IMR-90 (cell line): Measurements from ENCODE around the gene ING3. TPM values are rescaled to one million over a fixed set of nuclear protein-coding genes. Genes with fewer than 3 reads are reported as not detected.

Experiments used
- ATAC-seq: fragments of 200-7000 bp; cut with Tn5 transposase; 2 replicates; pipeline ENCODE4 v1.9.1; 2020; ENCODE audit warnings: low read depth, mild to moderate bottlenecking, moderate library complexity
- BruUV-seq: library from RNA; stranded (reverse); fragments of 400-500 nt; replicated peaks from 2 replicates; lab custom pipeline; 2021; lab: Mats Ljungman, UMichigan
- CTCF ChIA-PET: fragments of 300-600 bp; formaldehyde crosslinking; extraction: SDS; loops from one replicate; lab custom pipeline; 2021; ENCODE audit warnings: antibody characterized with exemption; lab: Yijun Ruan, JAX
- POLR2A ChIA-PET: fragments of 300-600 bp; sonication (Branson Sonifier 250); formaldehyde crosslinking; loops from one replicate; lab custom pipeline; 2022; ENCODE audit warnings: antibody characterized with exemption; ENCODE audit not compliant: unreplicated experiment; lab: Charles Lee
- DNase-seq: peaks from one replicate; pipeline ENCODE4 v3.0.0; 2013
- H2AFZ ChIP-seq: replicated peaks from 2 replicates; pipeline ENCODE3; 2013; ENCODE audit warnings: low read length, mild to moderate bottlenecking; ENCODE audit not compliant: poor library complexity
- H2AK5ac ChIP-seq: 2 replicates; pipeline ENCODE4 v1.6.1; 2013; ENCODE audit warnings: low read depth, low read length, inconsistent platforms
- H2AK9ac ChIP-seq: replicated peaks from 2 replicates; pipeline ENCODE3; 2013; ENCODE audit warnings: mild to moderate bottlenecking, low read depth, low read length, moderate library complexity; ENCODE audit not compliant: poor library complexity
- H2BK120ac ChIP-seq: 2 replicates; pipeline ENCODE4 v1.6.1; 2013; ENCODE audit warnings: low read depth, low read length, inconsistent platforms
- H2BK15ac ChIP-seq: 3 replicates; pipeline ENCODE4 v1.6.1; 2013; ENCODE audit warnings: low read depth, low read length, inconsistent platforms
- H2BK20ac ChIP-seq: 2 replicates; pipeline ENCODE4 v1.6.1; 2013; ENCODE audit warnings: low read depth, mild to moderate bottlenecking, inconsistent platforms, low read length, moderate library complexity
- H2BK5ac ChIP-seq: 2 replicates; pipeline ENCODE4 v1.6.1; 2013; ENCODE audit warnings: mild to moderate bottlenecking, low read depth, low read length, inconsistent platforms; ENCODE audit not compliant: poor library complexity, severe bottlenecking
- H3K14ac ChIP-seq: replicated peaks from 2 replicates; pipeline ENCODE4 v1.6.1; 2013; ENCODE audit warnings: low read depth, low read length, inconsistent platforms
- H3K18ac ChIP-seq: 2 replicates; pipeline ENCODE4 v1.6.1; 2013; ENCODE audit warnings: low read depth, low read length, control low read depth
- H3K23ac ChIP-seq: 2 replicates; pipeline ENCODE4 v1.6.1; 2013; ENCODE audit warnings: low read depth, low read length, inconsistent platforms
- H3K27ac ChIP-seq: 2 replicates; pipeline ENCODE4 v1.5.1; 2013; ENCODE audit warnings: mild to moderate bottlenecking, control low read depth, low read length; ENCODE audit not compliant: insufficient read depth
- H3K27me3 ChIP-seq: 2 replicates; pipeline ENCODE4 v1.6.1; 2013; ENCODE audit warnings: low read length; ENCODE audit not compliant: control insufficient read depth, insufficient read depth
- H3K36me3 ChIP-seq: 2 replicates; pipeline ENCODE4 v1.6.1; 2013; ENCODE audit warnings: low read length, mixed read lengths; ENCODE audit not compliant: control insufficient read depth, insufficient read depth
- H3K4ac ChIP-seq: 2 replicates; pipeline ENCODE4 v1.6.1; 2013; ENCODE audit warnings: low read depth, low read length, inconsistent platforms
- H3K4me1 ChIP-seq: 2 replicates; pipeline ENCODE4 v1.6.1; 2013; ENCODE audit warnings: low read length, mixed read lengths; ENCODE audit not compliant: control insufficient read depth, insufficient read depth
- H3K4me2 ChIP-seq: 2 replicates; pipeline ENCODE4 v1.6.1; 2013; ENCODE audit warnings: low read depth, mild to moderate bottlenecking, control low read depth, low read length, moderate library complexity
- H3K4me3 ChIP-seq: 2 replicates; pipeline ENCODE4 v1.5.1; 2013; ENCODE audit warnings: low read depth, mild to moderate bottlenecking, control low read depth, low read length, moderate library complexity; ENCODE audit not compliant: insufficient read depth
- H3K56ac ChIP-seq: 2 replicates; pipeline ENCODE4 v1.6.1; 2013; ENCODE audit warnings: low read length, inconsistent platforms; ENCODE audit not compliant: insufficient read depth; ENCODE audit errors: extremely low read depth
- H3K79me1 ChIP-seq, 2 experiments: 2 replicates each; pipeline ENCODE4 v1.6.1; 2013; ENCODE audit warnings: low read length in 2 of 2, inconsistent platforms in 1 of 2, low read depth in 1 of 2
- H3K9ac ChIP-seq: 2 replicates; pipeline ENCODE4 v1.6.1; 2013; ENCODE audit warnings: low read depth, low read length, control low read depth
- H3K9me1 ChIP-seq: 2 replicates; pipeline ENCODE4 v1.6.1; 2013; ENCODE audit warnings: low read length, inconsistent platforms; ENCODE audit not compliant: insufficient read depth
- H3K9me3 ChIP-seq: 2 replicates; pipeline ENCODE4 v1.6.1; 2013; ENCODE audit warnings: low read length; ENCODE audit not compliant: control insufficient read depth, insufficient read depth
- H4K20me1 ChIP-seq: 2 replicates; pipeline ENCODE4 v1.6.1; 2013; ENCODE audit warnings: low read length, inconsistent platforms; ENCODE audit not compliant: insufficient read depth
- H4K5ac ChIP-seq: 2 replicates; pipeline ENCODE4 v1.6.1; 2013; ENCODE audit warnings: mild to moderate bottlenecking, low read depth, low read length, control low read depth
- H4K8ac ChIP-seq, 2 experiments: 2 replicates each; pipeline ENCODE4 v1.6.1; 2013; ENCODE audit warnings: low read depth in 2 of 2, low read length in 2 of 2, control low read depth in 1 of 2, inconsistent platforms in 1 of 2
- H4K91ac ChIP-seq: 2 replicates; pipeline ENCODE4 v1.6.1; 2013; ENCODE audit warnings: low read depth, low read length, inconsistent platforms; ENCODE audit not compliant: insufficient read depth
- BHLHE40 ChIP-seq: fragments of 150-350 bp; IDR thresholded peaks from 2 replicates; pipeline ENCODE4 v1.6.1; 2016; ENCODE audit warnings: mild to moderate bottlenecking, low read depth, low read length
- CEBPB ChIP-seq: IDR thresholded peaks from 2 replicates; pipeline ENCODE4 v1.6.1; 2012; ENCODE audit warnings: low read depth, low read length, improper control_type of control experiment
- CHD1 ChIP-seq: IDR thresholded peaks from 2 replicates; pipeline ENCODE4 v1.6.1; 2012; ENCODE audit warnings: low read depth, low read length, improper control_type of control experiment
- FOS ChIP-seq: fragments of 150-350 bp; IDR thresholded peaks from 2 replicates; pipeline ENCODE4 v1.6.1; 2016; ENCODE audit warnings: low read depth, low read length
- MAFK ChIP-seq: IDR thresholded peaks from 2 replicates; pipeline ENCODE4 v1.6.1; 2012; ENCODE audit warnings: low read depth, low read length, improper control_type of control experiment
- MAZ ChIP-seq: IDR thresholded peaks from 2 replicates; pipeline ENCODE4 v1.6.1; 2012; ENCODE audit warnings: low read depth, mild to moderate bottlenecking, low read length, improper control_type of control experiment, moderate library complexity, borderline replicate concordance
- MXI1 ChIP-seq: IDR thresholded peaks from 2 replicates; pipeline ENCODE4 v1.6.1; 2012; ENCODE audit warnings: low read depth, mild to moderate bottlenecking, low read length, moderate library complexity, borderline replicate concordance
- NFE2L2 ChIP-seq: fragments of 150-350 bp; IDR thresholded peaks from 2 replicates; pipeline ENCODE4 v1.6.1; 2016; ENCODE audit warnings: low read depth, mild to moderate bottlenecking, low read length
- POLR2A ChIP-seq: IDR thresholded peaks from 2 replicates; pipeline ENCODE4 v1.6.1; 2012; ENCODE audit warnings: mild to moderate bottlenecking, low read depth, low read length
- RAD21 ChIP-seq: IDR thresholded peaks from 2 replicates; pipeline ENCODE4 v1.6.1; 2012; ENCODE audit warnings: low read length, improper control_type of control experiment
- RCOR1 ChIP-seq: IDR thresholded peaks from 2 replicates; pipeline ENCODE4 v1.6.1; 2012; ENCODE audit warnings: mild to moderate bottlenecking, low read length, improper control_type of control experiment; ENCODE audit not compliant: insufficient replicate concordance
- RFX5 ChIP-seq: IDR thresholded peaks from 2 replicates; pipeline ENCODE4 v1.8.0; 2012; ENCODE audit warnings: low read depth, mild to moderate bottlenecking, low read length, moderate library complexity
- SMC3 ChIP-seq: fragments of 150-350 bp; IDR thresholded peaks from 2 replicates; pipeline ENCODE4 v1.6.1; 2016; ENCODE audit warnings: low read depth, mild to moderate bottlenecking, antibody characterized with exemption, low read length, moderate library complexity
- WGBS, 2 experiments: methylation state at CpG; one replicate each; pipeline versions ENCODE4 v1.1.5 to v1.1.7; 2013; ENCODE audit warnings: missing lambda C conversion rate in 2 of 2; ENCODE audit not compliant: insufficient read length in 1 of 2; ENCODE audit errors: extremely low coverage in 2 of 2; 5-methylcytosine and 5-hydroxymethylcytosine counted together
- dilution Hi-C: fragments of 300-500 bp; cut with HindIII; formaldehyde crosslinking; loops from one replicate; pipeline ENCODE4 v1.14.3; 2018; ENCODE audit warnings: low sequenced_read_pairs; ENCODE audit not compliant: unreplicated experiment
- in situ Hi-C: fragments of 300-500 bp; cut with MboI; formaldehyde crosslinking; loops from 3 replicates; pipeline ENCODE4 v1.14.3; 2019; ENCODE audit warnings: low sequenced_read_pairs, inconsistent platforms, mixed read lengths
- intact Hi-C: fragments of 100-400 bp; cut with micrococcal nuclease; formaldehyde crosslinking; loops from 2 replicates; pipeline ENCODE4 v1.10.0; 2022
- polyA plus RNA-seq, 3 experiments: library from polyadenylated mRNA; depleted of rRNA; stranded (reverse); fragments of >200 nt; gene quantifications; 2 replicates each; pipeline ENCODE4 v1.2.3, GENCODE V29; 2012; ENCODE audit warnings: low replicate concordance in 1 of 3
- total RNA-seq: library from RNA; depleted of rRNA; stranded (reverse); fragments of >200 nt; gene quantifications from 2 replicates; pipeline ENCODE4 v1.2.3, GENCODE V29; 2012
- TF ChIP-seq, protein P1 (sequence below): fragments of 150-350 bp; IDR thresholded peaks from 2 replicates; pipeline ENCODE4 v1.6.1; 2017; ENCODE audit warnings: mild to moderate bottlenecking, antibody characterized with exemption, low read length, low read depth
- TF ChIP-seq, protein P2 (sequence below): fragments of 150-350 bp; IDR thresholded peaks from 2 replicates; pipeline ENCODE4 v1.6.1; 2016; ENCODE audit warnings: low read depth, mild to moderate bottlenecking, low read length, moderate library complexity, borderline replicate concordance
- TF ChIP-seq, protein P3 (sequence below): conservative IDR thresholded peaks from 2 replicates; pipeline ENCODE4 v1.5.1; 2012; ENCODE audit warnings: mild to moderate bottlenecking, low read depth, low read length, improper control_type of control experiment

ING3 gene
- total and polyA plus RNA-seq, 2 of the 4 experiments (the other 2 are of a cell fraction) = 7.2 to 11.3 TPM

DNA sequence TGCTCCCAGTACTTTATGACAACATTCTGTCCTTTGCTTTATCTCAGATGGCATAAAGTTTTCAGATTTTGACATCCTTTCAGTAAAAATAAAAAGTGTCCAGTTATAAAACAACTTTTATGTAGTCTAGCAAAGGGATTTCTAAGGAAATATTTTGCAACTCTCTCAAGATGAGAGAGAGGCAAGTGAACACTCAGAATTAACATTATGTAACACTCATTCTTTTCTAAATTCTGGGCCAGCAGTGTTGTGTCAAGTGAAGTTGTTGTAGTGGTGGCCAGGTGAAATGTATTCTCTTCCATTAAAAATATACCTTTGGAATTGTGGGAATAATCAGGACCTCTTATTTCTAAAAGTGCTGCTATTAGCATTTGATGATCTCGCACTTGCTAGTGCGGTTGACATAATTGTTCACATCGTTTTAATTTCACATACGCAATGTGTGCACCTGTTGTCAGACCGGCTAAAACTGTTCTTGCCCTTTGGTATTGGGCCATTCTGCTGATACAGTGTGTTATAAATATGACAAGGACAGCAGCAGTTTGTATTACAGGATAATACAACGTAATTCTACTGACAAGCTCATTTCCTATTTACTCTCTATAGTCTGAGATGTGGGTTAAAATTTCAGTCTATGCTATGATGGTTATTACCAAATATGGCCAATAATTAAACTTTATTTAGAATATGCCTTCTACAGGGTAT is 61.7 kb downstream of the ING3 start:
- intact Hi-C loops = no loop called here
- H3K27me3 ChIP-seq = no peaks in the 10 kb centered on the region
- no peak overlapping the region for H2BK20ac ChIP-seq
- H2AK5ac ChIP-seq = no peak overlapping the region
- no peak overlapping the region for H3K56ac ChIP-seq
- peaks cover 2% of the 10 kb centered on the region; the same call in 1 of the 2 replicates for H3K36me3 ChIP-seq
- TF ChIP-seq, protein P1, sequence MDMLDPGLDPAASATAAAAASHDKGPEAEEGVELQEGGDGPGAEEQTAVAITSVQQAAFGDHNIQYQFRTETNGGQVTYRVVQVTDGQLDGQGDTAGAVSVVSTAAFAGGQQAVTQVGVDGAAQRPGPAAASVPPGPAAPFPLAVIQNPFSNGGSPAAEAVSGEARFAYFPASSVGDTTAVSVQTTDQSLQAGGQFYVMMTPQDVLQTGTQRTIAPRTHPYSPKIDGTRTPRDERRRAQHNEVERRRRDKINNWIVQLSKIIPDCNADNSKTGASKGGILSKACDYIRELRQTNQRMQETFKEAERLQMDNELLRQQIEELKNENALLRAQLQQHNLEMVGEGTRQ = no peak
- TF ChIP-seq, protein P2, sequence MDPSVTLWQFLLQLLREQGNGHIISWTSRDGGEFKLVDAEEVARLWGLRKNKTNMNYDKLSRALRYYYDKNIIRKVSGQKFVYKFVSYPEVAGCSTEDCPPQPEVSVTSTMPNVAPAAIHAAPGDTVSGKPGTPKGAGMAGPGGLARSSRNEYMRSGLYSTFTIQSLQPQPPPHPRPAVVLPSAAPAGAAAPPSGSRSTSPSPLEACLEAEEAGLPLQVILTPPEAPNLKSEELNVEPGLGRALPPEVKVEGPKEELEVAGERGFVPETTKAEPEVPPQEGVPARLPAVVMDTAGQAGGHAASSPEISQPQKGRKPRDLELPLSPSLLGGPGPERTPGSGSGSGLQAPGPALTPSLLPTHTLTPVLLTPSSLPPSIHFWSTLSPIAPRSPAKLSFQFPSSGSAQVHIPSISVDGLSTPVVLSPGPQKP = no peak
- TF ChIP-seq, protein P3, sequence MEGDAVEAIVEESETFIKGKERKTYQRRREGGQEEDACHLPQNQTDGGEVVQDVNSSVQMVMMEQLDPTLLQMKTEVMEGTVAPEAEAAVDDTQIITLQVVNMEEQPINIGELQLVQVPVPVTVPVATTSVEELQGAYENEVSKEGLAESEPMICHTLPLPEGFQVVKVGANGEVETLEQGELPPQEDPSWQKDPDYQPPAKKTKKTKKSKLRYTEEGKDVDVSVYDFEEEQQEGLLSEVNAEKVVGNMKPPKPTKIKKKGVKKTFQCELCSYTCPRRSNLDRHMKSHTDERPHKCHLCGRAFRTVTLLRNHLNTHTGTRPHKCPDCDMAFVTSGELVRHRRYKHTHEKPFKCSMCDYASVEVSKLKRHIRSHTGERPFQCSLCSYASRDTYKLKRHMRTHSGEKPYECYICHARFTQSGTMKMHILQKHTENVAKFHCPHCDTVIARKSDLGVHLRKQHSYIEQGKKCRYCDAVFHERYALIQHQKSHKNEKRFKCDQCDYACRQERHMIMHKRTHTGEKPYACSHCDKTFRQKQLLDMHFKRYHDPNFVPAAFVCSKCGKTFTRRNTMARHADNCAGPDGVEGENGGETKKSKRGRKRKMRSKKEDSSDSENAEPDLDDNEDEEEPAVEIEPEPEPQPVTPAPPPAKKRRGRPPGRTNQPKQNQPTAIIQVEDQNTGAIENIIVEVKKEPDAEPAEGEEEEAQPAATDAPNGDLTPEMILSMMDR = no peak
- TF ChIP-seq NFE2L2 = no peak
- TF ChIP-seq BHLHE40 = no peak
- TF ChIP-seq CEBPB = no peak
- no peak for TF ChIP-seq MAZ
- no peak for TF ChIP-seq CHD1
- no peak for TF ChIP-seq POLR2A
- TF ChIP-seq RFX5 = no peak
- no peak for TF ChIP-seq RAD21
- TF ChIP-seq SMC3 = no peak
- TF ChIP-seq FOS = no peak
- no peak for TF ChIP-seq RCOR1
- no peak for TF ChIP-seq MAFK
- TF ChIP-seq MXI1 = no peak
- H3K9me3 ChIP-seq = no peaks in the 10 kb centered on the region
- peaks cover 11% of the 10 kb centered on the region for H3K9me1 ChIP-seq
- H2BK5ac ChIP-seq = no peak overlapping the region
- no peak overlapping the region for H4K8ac ChIP-seq
- no peak overlapping the region for H3K18ac ChIP-seq
- in situ Hi-C loops = no loop called here
- no peak overlapping the region for H4K91ac ChIP-seq
- no peak overlapping the region for H2AK9ac ChIP-seq
- no peak overlapping the region for H3K4me3 ChIP-seq
- WGBS, 2 experiments = no CpG with 5 or more reads among the region's 6 CpGs
- H4K5ac ChIP-seq = no peak overlapping the region
- ATAC-seq = no peak
- no peak overlapping the region for H2BK120ac ChIP-seq
- peaks cover 20 to 67% of the 10 kb centered on the region in 2 experiments for H3K79me1 ChIP-seq
- POLR2A ChIA-PET = no interaction called here
- H3K9ac ChIP-seq = no peak overlapping the region
- no TSS peak for BruUV-seq
- H3K4ac ChIP-seq = no peak overlapping the region
- no peak overlapping the region for H3K27ac ChIP-seq
- DNase-seq = no peak
- H2AFZ ChIP-seq = no peak overlapping the region
- CTCF ChIA-PET = no interaction called here
- no peak overlapping the region for H3K14ac ChIP-seq
- H3K4me2 ChIP-seq = no peak overlapping the region
- H4K20me1 ChIP-seq = peaks cover 9% of the 10 kb centered on the region; the same call in 1 of the 2 replicates
- dilution Hi-C loops = no loop called here
- H3K23ac ChIP-seq = no peak overlapping the region
- H2BK15ac ChIP-seq = no peak overlapping the region
- peaks cover 9% of the 10 kb centered on the region for H3K4me1 ChIP-seq
